Muscle layer of colon (tissue), 2 donors: ENCODE results near the gene OR5AK2.

ENCODE experiments used
- H3K27ac ChIP-seq: one replicate; pipeline ENCODE4 v1.7.0; 2013; ENCODE audit warnings: low read depth, mild to moderate bottlenecking, low read length, moderate library complexity
- H3K27me3 ChIP-seq, 2 donors: one replicate each; pipeline ENCODE4 v1.7.0; 2013; ENCODE audit warnings: low read length in 2 of 2, mild to moderate bottlenecking in 2 of 2; ENCODE audit not compliant: insufficient read depth in 2 of 2, control insufficient read depth in 1 of 2
- H3K36me3 ChIP-seq: one replicate; pipeline ENCODE4 v1.7.0; 2013; ENCODE audit warnings: mild to moderate bottlenecking, low read length; ENCODE audit not compliant: insufficient read depth
- H3K4me1 ChIP-seq: one replicate; pipeline ENCODE4 v1.7.0; 2013; ENCODE audit warnings: mild to moderate bottlenecking, low read length; ENCODE audit not compliant: insufficient read depth
- H3K4me3 ChIP-seq, 2 donors: one replicate each; pipeline ENCODE4 v1.7.0; 2013; ENCODE audit warnings: low read length in 2 of 2, low read depth in 1 of 2, mild to moderate bottlenecking in 1 of 2, moderate library complexity in 1 of 2
- H3K9ac ChIP-seq: one replicate; pipeline ENCODE4 v1.7.0; 2013; ENCODE audit warnings: low read length
- H3K9me3 ChIP-seq: one replicate; pipeline ENCODE4 v1.7.0; 2013; ENCODE audit warnings: mild to moderate bottlenecking, low read length
- donor health status: abdominal sarcoma.
- donor health status: Adenocarcinoma of cecum.

The OR5AK2 gene

GRCh38 chr11:57001674-57002401 is 13.1 kb downstream of the OR5AK2 start:
- H3K27ac ChIP-seq, result no peak overlapping the region
- no peak overlapping the region for H3K9ac ChIP-seq
- no peaks in the 10 kb centered on the region for H3K27me3 ChIP-seq
- H3K4me1 ChIP-seq, result no peaks in the 10 kb centered on the region
- peaks cover 5% of the 10 kb centered on the region for H3K9me3 ChIP-seq
- no peak overlapping the region for H3K4me3 ChIP-seq
- no peaks in the 10 kb centered on the region for H3K36me3 ChIP-seq

- Histone ChIP-seq H3K4me3 (no peak overlapping the region), H3K4me1 (no peaks in the 10 kb centered on the region), H3K36me3 (no peaks in the 10 kb centered on the region), H3K27ac (no peak overlapping the region), H3K9ac (no peak overlapping the region), H3K27me3 (no peaks in the 10 kb centered on the region), H3K9me3 (no peaks in the 10 kb centered on the region)
These were observed 19.7 kb downstream of the OR5AK2 start for GRCh38 chr11:57008373-57008772.

- Histone ChIP-seq H3K27ac (no peak overlapping the region), H3K27me3 (no peaks in the 10 kb centered on the region), H3K4me1 (no peaks in the 10 kb centered on the region), H3K4me3 (no peak overlapping the region), H3K36me3 (no peaks in the 10 kb centered on the region), H3K9me3 (no peaks in the 10 kb centered on the region), H3K9ac (no peak overlapping the region)
These were observed 27.0 kb downstream of the OR5AK2 start for GRCh38 chr11:57015679-57016078.

- H3K36me3 ChIP-seq, result no peaks in the 10 kb centered on the region
- no peaks in the 10 kb centered on the region for H3K27me3 ChIP-seq
- H3K27ac ChIP-seq, result no peak overlapping the region
- no peak overlapping the region for H3K4me3 ChIP-seq
- H3K9ac ChIP-seq, result no peak overlapping the region
- H3K9me3 ChIP-seq, result no peaks in the 10 kb centered on the region
- H3K4me1 ChIP-seq, result no peaks in the 10 kb centered on the region
These were observed 42.8 kb downstream of the OR5AK2 start for GRCh38 chr11:57031556-57031955.
